WTC11 (cell line): ENCODE measurements around the gene SFMBT1. TPM values are rescaled to one million over a fixed set of nuclear protein-coding genes. Genes with fewer than 3 reads are reported as not detected.
A peak's percentile ranks its signal among the peaks of the same experiment; 100 is the strongest.

ENCODE experiments used
- ATAC-seq: fragments of 200-7000 bp; cut with Tn5 transposase; 2 replicates; pipeline ENCODE4 v1.10.0; 2021; ENCODE audit warnings: mild to moderate bottlenecking, moderate library complexity
- CTCF ChIA-PET: fragments of 300-600 bp; sonication (Branson Sonifier 250); formaldehyde crosslinking; loops from one replicate; lab custom pipeline; 2021; ENCODE audit warnings: antibody characterized with exemption; lab: Charles Lee
- POLR2A ChIA-PET: fragments of 350-600 bp; sonication (Branson Sonifier 250); formaldehyde crosslinking; loops from one replicate; lab custom pipeline; 2021; ENCODE audit warnings: antibody characterized with exemption; lab: Charles Lee
- DNase-seq: peaks from one replicate; pipeline ENCODE4 v3.0.0; 2021; ENCODE audit warnings: low spot score
- H3K27ac Mint-ChIP-seq: 2 replicates; pipeline ENCODE4 v1.8.0; 2021; ENCODE audit warnings: mixed read lengths
- H3K27me3 Mint-ChIP-seq: 2 replicates; pipeline ENCODE4 v1.8.0; 2021; ENCODE audit warnings: low read depth, mild to moderate bottlenecking, moderate library complexity, mixed read lengths
- H3K36me3 Mint-ChIP-seq: 2 replicates; pipeline ENCODE4 v1.8.0; 2021; ENCODE audit warnings: mixed read lengths
- H3K4me1 Mint-ChIP-seq: 2 replicates; pipeline ENCODE4 v1.8.0; 2022; ENCODE audit warnings: mixed read lengths
- H3K4me3 Mint-ChIP-seq: 2 replicates; pipeline ENCODE4 v1.8.0; 2021; ENCODE audit warnings: mild to moderate bottlenecking, moderate library complexity, mixed read lengths
- H3K9me3 Mint-ChIP-seq: 2 replicates; pipeline ENCODE4 v1.8.0; 2021; ENCODE audit warnings: mixed read lengths
- FOXK1 ChIP-seq: sonication (generic); formaldehyde crosslinking; IDR thresholded peaks from 2 replicates; pipeline ENCODE4 v1.8.0; 2022; ENCODE audit warnings: mild to moderate bottlenecking, moderate library complexity, missing genetic modification reagents
- FOXP4 ChIP-seq: sonication (generic); formaldehyde crosslinking; IDR thresholded peaks from 2 replicates; pipeline ENCODE4 v1.8.0; 2022; ENCODE audit warnings: mild to moderate bottlenecking, missing genetic modification reagents
- GTF2I ChIP-seq: fragments of 250-450 bp; sonication (Bioruptor Pico); conservative IDR thresholded peaks from 2 replicates; pipeline ENCODE4 v1.4.0; 2021; ENCODE audit warnings: mild to moderate bottlenecking
- MAX ChIP-seq: sonication (generic); formaldehyde crosslinking; IDR thresholded peaks from 2 replicates; pipeline ENCODE4 v1.8.0; 2022; ENCODE audit warnings: mild to moderate bottlenecking, missing genetic modification reagents
- NFYB ChIP-seq: sonication (generic); formaldehyde crosslinking; conservative IDR thresholded peaks from 2 replicates; pipeline ENCODE4 v1.8.0; 2022; ENCODE audit warnings: low read depth, missing genetic modification reagents
- SMAD3 ChIP-seq: sonication (generic); formaldehyde crosslinking; IDR thresholded peaks from 2 replicates; pipeline ENCODE4 v1.8.0; 2022; ENCODE audit warnings: missing genetic modification reagents, mild to moderate bottlenecking, borderline replicate concordance
- SOX15 ChIP-seq: fragments of 250-450 bp; sonication (Bioruptor Pico); IDR thresholded peaks from 2 replicates; pipeline ENCODE4 v1.9.0; 2021; ENCODE audit warnings: mild to moderate bottlenecking
- SP1 ChIP-seq: sonication (generic); formaldehyde crosslinking; conservative IDR thresholded peaks from 2 replicates; pipeline ENCODE4 v1.8.1; 2022; ENCODE audit warnings: missing genetic modification reagents
- ZMAT4 ChIP-seq: fragments of 250-450 bp; sonication (Bioruptor Pico); IDR thresholded peaks from 2 replicates; pipeline ENCODE4 v1.9.0; 2021; ENCODE audit warnings: mild to moderate bottlenecking
- ZNF138 ChIP-seq: sonication (generic); formaldehyde crosslinking; conservative IDR thresholded peaks from 2 replicates; pipeline ENCODE4 v1.8.1; 2022; ENCODE audit warnings: mild to moderate bottlenecking, moderate library complexity, missing genetic modification reagents
- ZNF396 ChIP-seq: fragments of 250-450 bp; sonication (Bioruptor Pico); IDR thresholded peaks from 2 replicates; pipeline ENCODE4 v1.8.0; 2021; ENCODE audit warnings: mild to moderate bottlenecking, moderate library complexity, borderline replicate concordance
- ZNF423 ChIP-seq: fragments of 250-450 bp; sonication (Bioruptor Pico); IDR thresholded peaks from 2 replicates; pipeline ENCODE4 v2.1.2; 2022; ENCODE audit warnings: mild to moderate bottlenecking, moderate library complexity
- ZNF532 ChIP-seq: fragments of 250-450 bp; sonication (Bioruptor Pico); IDR thresholded peaks from 2 replicates; pipeline ENCODE4 v1.9.0; 2021; ENCODE audit warnings: mild to moderate bottlenecking, borderline replicate concordance
- total RNA-seq: library from RNA; stranded (reverse); gene quantifications from 3 replicates; pipeline ENCODE4 v1.2.3, GENCODE V29; 2021
- TF ChIP-seq, protein P1 (sequence below): sonication (generic); formaldehyde crosslinking; IDR thresholded peaks from 2 replicates; pipeline ENCODE4 v1.8.0; 2023; ENCODE audit warnings: mild to moderate bottlenecking, missing genetic modification reagents
- TF ChIP-seq, protein P2 (sequence below): fragments of 200-600 bp; IDR thresholded peaks from 2 replicates; pipeline ENCODE4 v1.8.0; 2022; ENCODE audit warnings: antibody characterized with exemption

SFMBT1 gene
- total RNA-seq, 1 experiment from 2014 or later: 20.9 TPM

GRCh38 chr3:53072653-53073552 lies 27.0 kb upstream of the SFMBT1 start:
- Mint-ChIP-seq H3K27me3 (peaks cover 2% of the 10 kb centered on the region; the same call in 1 of the 2 replicates), H3K9me3 (no peaks in the 10 kb centered on the region), H3K36me3 (no peaks in the 10 kb centered on the region), H3K4me3 (peak overlapping the region; percentile 77), H3K4me1 (peaks cover 22% of the 10 kb centered on the region), H3K27ac (peak overlapping the region; percentile 83; the same call in 1 of the 2 replicates)
- no peak for TF ChIP-seq SOX15
- peak; percentile 32; the same call in 1 of the 2 replicates for TF ChIP-seq FOXK1
- 0 out of 2 replicates have a peak, but pooled peaks have one; percentile 31 for TF ChIP-seq SP1 (CRISPR knock-in tag)
- TF ChIP-seq, protein P1, sequence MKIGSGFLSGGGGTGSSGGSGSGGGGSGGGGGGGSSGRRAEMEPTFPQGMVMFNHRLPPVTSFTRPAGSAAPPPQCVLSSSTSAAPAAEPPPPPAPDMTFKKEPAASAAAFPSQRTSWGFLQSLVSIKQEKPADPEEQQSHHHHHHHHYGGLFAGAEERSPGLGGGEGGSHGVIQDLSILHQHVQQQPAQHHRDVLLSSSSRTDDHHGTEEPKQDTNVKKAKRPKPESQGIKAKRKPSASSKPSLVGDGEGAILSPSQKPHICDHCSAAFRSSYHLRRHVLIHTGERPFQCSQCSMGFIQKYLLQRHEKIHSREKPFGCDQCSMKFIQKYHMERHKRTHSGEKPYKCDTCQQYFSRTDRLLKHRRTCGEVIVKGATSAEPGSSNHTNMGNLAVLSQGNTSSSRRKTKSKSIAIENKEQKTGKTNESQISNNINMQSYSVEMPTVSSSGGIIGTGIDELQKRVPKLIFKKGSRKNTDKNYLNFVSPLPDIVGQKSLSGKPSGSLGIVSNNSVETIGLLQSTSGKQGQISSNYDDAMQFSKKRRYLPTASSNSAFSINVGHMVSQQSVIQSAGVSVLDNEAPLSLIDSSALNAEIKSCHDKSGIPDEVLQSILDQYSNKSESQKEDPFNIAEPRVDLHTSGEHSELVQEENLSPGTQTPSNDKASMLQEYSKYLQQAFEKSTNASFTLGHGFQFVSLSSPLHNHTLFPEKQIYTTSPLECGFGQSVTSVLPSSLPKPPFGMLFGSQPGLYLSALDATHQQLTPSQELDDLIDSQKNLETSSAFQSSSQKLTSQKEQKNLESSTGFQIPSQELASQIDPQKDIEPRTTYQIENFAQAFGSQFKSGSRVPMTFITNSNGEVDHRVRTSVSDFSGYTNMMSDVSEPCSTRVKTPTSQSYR (CRISPR knock-in tag): no peak
- TF ChIP-seq ZNF138 (CRISPR knock-in tag): peak; percentile 82; the same call in 1 of the 2 replicates
- TF ChIP-seq ZNF396 (CRISPR knock-in tag): no peak
- peak; percentile 21; the same call in 1 of the 2 replicates for TF ChIP-seq MAX
- peak; percentile 41; the same call in 1 of the 2 replicates for TF ChIP-seq ZNF423
- TF ChIP-seq, protein P2, sequence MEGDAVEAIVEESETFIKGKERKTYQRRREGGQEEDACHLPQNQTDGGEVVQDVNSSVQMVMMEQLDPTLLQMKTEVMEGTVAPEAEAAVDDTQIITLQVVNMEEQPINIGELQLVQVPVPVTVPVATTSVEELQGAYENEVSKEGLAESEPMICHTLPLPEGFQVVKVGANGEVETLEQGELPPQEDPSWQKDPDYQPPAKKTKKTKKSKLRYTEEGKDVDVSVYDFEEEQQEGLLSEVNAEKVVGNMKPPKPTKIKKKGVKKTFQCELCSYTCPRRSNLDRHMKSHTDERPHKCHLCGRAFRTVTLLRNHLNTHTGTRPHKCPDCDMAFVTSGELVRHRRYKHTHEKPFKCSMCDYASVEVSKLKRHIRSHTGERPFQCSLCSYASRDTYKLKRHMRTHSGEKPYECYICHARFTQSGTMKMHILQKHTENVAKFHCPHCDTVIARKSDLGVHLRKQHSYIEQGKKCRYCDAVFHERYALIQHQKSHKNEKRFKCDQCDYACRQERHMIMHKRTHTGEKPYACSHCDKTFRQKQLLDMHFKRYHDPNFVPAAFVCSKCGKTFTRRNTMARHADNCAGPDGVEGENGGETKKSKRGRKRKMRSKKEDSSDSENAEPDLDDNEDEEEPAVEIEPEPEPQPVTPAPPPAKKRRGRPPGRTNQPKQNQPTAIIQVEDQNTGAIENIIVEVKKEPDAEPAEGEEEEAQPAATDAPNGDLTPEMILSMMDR: peak; percentile 91
- TF ChIP-seq SMAD3 (CRISPR knock-in tag): 0 out of 2 replicates have a peak, but pooled peaks have one; percentile 29
- TF ChIP-seq NFYB: no peak
- no peak for TF ChIP-seq ZMAT4 (CRISPR knock-in tag)
- TF ChIP-seq ZNF532 (CRISPR knock-in tag): no peak
- TF ChIP-seq GTF2I (CRISPR knock-in tag): no peak
- TF ChIP-seq FOXP4 (CRISPR knock-in tag): 0 out of 2 replicates have a peak, but pooled peaks have one; percentile 33
- ChIA-PET POLR2A (no interaction called here), CTCF (interaction anchor here (0.6 to 3.4 kb wide), 14 partner anchors 14 to 280 kb away, joined by 3 to 9 read pairs (median 5); partner anchors contain the start of gene STIMATE)
- peak; percentile 87 for ATAC-seq
- peak; percentile 96 for DNase-seq
